Uterus (tissue), 4 donors: ENCODE results near the gene EFNA4. TPM values are rescaled to one million over a fixed set of nuclear protein-coding genes. Genes with fewer than 3 reads are reported as not detected.

Experiments
- DNase-seq, 2 donors: peaks; one replicate each; pipeline ENCODE4 v3.0.0-alpha.2; 2019 to 2020
- H3K27ac ChIP-seq, 2 donors: fragments of 200-600 bp; sonication (generic); 1 replicate in 1 of 2; 2 replicates in 1 of 2; pipeline ENCODE4 v1.5.1; 2016 to 2018
- H3K27me3 ChIP-seq, 2 donors: fragments of 200-600 bp; sonication (generic); one replicate each; pipeline ENCODE4 v1.5.1; 2018 to 2019; ENCODE audit warnings: control low read depth in 1 of 2
- H3K36me3 ChIP-seq, 2 donors: fragments of 200-600 bp; sonication (generic); one replicate each; pipeline ENCODE4 v1.5.1; 2019; ENCODE audit warnings: control low read depth in 1 of 2
- H3K4me1 ChIP-seq, 2 donors: fragments of 200-600 bp; sonication (generic); one replicate each; pipeline ENCODE4 v1.5.1; 2018 to 2019; ENCODE audit warnings: control low read depth in 1 of 2
- H3K4me3 ChIP-seq, 2 donors: fragments of 200-600 bp; sonication (generic); 1 replicate in 1 of 2; 2 replicates in 1 of 2; pipeline ENCODE4 v1.5.1; 2018 to 2019; ENCODE audit warnings: mild to moderate bottlenecking in 1 of 2
- H3K9me3 ChIP-seq, 2 donors: fragments of 200-600 bp; sonication (generic); one replicate each; pipeline ENCODE4 v1.5.1; 2019; ENCODE audit warnings: control low read depth in 1 of 2
- CTCF ChIP-seq, 4 experiments: fragments of 200-600 bp in 2 of 4; fragments of 450-650 bp in 2 of 4; sonication (generic) in 2 of 4; IDR thresholded peaks; one replicate each; pipeline ENCODE4 v1.5.1; 2016 to 2019; ENCODE audit warnings: antibody characterized with exemption in 4 of 4, mild to moderate bottlenecking in 2 of 4, moderate library complexity in 1 of 4
- POLR2A ChIP-seq, 2 donors: fragments of 450-650 bp; IDR thresholded peaks; one replicate each; pipeline ENCODE4 v1.6.1; 2016; ENCODE audit warnings: antibody characterized with exemption in 2 of 2, mild to moderate bottlenecking in 1 of 2, moderate library complexity in 1 of 2
- intact Hi-C: fragments of 100-400 bp; cut with DNase I; formaldehyde crosslinking; loops from one replicate; pipeline ENCODE4 v1.15.1; 2023; ENCODE audit warnings: low total_unique reads
- total RNA-seq, 4 donors: library from RNA; depleted of rRNA in 3 of 4; stranded (reverse); fragments of >200 nt in 3 of 4; gene quantifications; one replicate each; pipeline versions ENCODE4 v1.1.0 to v1.2.4, GENCODE V29; 2014 to 2023
- donor health status: DM: yes; HTN: yes; CAD: no.

EFNA4 gene
- total RNA-seq, 4 donors from 2014 or later: 8.0 to 8.4 TPM; not detected in 2

GRCh38 chr1:155092131-155092530 lies 28.6 kb downstream of the EFNA4 start:
- intact Hi-C loops: loop anchor here (2.0 kb wide), 1 partner anchor 79 kb away; no protein-coding TSS in a partner anchor
- H3K27ac ChIP-seq: no peak overlapping the region
- no peak for DNase-seq

GRCh38 chr1:155092641-155093040 lies 29.1 kb downstream of the EFNA4 start:
- H3K4me1 ChIP-seq: peaks cover 4 to 5% of the 10 kb centered on the region in 2 donors
- no peak for TF ChIP-seq POLR2A (IDR thresholded peaks at IDR 0.05)
- no peak for TF ChIP-seq CTCF (IDR thresholded peaks at IDR 0.05)
- no peak for DNase-seq
- no peaks in the 10 kb centered on the region for H3K27me3 ChIP-seq
- no peak overlapping the region for H3K27ac ChIP-seq
- H3K36me3 ChIP-seq: no peaks in the 10 kb centered on the region
- no peaks in the 10 kb centered on the region for H3K9me3 ChIP-seq
- intact Hi-C loops: loop anchor here (2.0 kb wide), 1 partner anchor 78 kb away; no protein-coding TSS in a partner anchor
- no peak overlapping the region for H3K4me3 ChIP-seq

More at GRCh38 chr1:155092131-155092530, 28.6 kb downstream of the EFNA4 start:
- no peaks in the 10 kb centered on the region for H3K27me3 ChIP-seq
- peaks cover 4 to 5% of the 10 kb centered on the region in 2 donors for H3K4me1 ChIP-seq
- H3K36me3 ChIP-seq: no peaks in the 10 kb centered on the region
- H3K4me3 ChIP-seq: no peak overlapping the region
- no peak for TF ChIP-seq CTCF (IDR thresholded peaks at IDR 0.05)
- TF ChIP-seq POLR2A (IDR thresholded peaks at IDR 0.05): no peak
- H3K9me3 ChIP-seq: no peaks in the 10 kb centered on the region

GRCh38 chr1:155093911-155094621 lies 30.5 kb downstream of the EFNA4 start:
- Histone ChIP-seq H3K27ac (peak overlapping the region; percentile 64 to 76), H3K27me3 (no peaks in the 10 kb centered on the region), H3K4me3 (no peak overlapping the region), H3K9me3 (no peaks in the 10 kb centered on the region), H3K4me1 (peaks cover 4 to 5% of the 10 kb centered on the region in 2 donors), H3K36me3 (no peaks in the 10 kb centered on the region)
- TF ChIP-seq CTCF (IDR thresholded peaks at IDR 0.05) (peak in 3 of 4 experiments; percentile 52 to 55 (median 55)), POLR2A (IDR thresholded peaks at IDR 0.05) (no peak)
- intact Hi-C loops: loop anchor here (2.0 kb wide), 1 partner anchor 77 kb away; no protein-coding TSS in a partner anchor
- peak; percentile 54 to 72 for DNase-seq

- no peak for TF ChIP-seq POLR2A (IDR thresholded peaks at IDR 0.05)
- no peak for TF ChIP-seq CTCF (IDR thresholded peaks at IDR 0.05)
- no peak for DNase-seq
- H3K36me3 ChIP-seq: no peaks in the 10 kb centered on the region
- H3K27ac ChIP-seq: peak overlapping the region; percentile 64 to 76
- no peaks in the 10 kb centered on the region for H3K9me3 ChIP-seq
- H3K27me3 ChIP-seq: no peaks in the 10 kb centered on the region
- no peak overlapping the region for H3K4me3 ChIP-seq
- intact Hi-C loops: no loop called here
- H3K4me1 ChIP-seq: peaks cover 4 to 5% of the 10 kb centered on the region in 2 donors
These were observed 31.0 kb downstream of the EFNA4 start for GRCh38 chr1:155094622-155094948.

GRCh38 chr1:155099331-155099730 lies 35.8 kb downstream of the EFNA4 start:
- Histone ChIP-seq H3K27ac (no peak overlapping the region), H3K9me3 (no peaks in the 10 kb centered on the region), H3K36me3 (no peaks in the 10 kb centered on the region), H3K27me3 (no peaks in the 10 kb centered on the region), H3K4me3 (no peak overlapping the region), H3K4me1 (peaks cover under 1 to 5% of the 10 kb centered on the region in 2 donors)
- intact Hi-C loops: no loop called here
- no peak for DNase-seq
- TF ChIP-seq CTCF (IDR thresholded peaks at IDR 0.05): no peak
- TF ChIP-seq POLR2A (IDR thresholded peaks at IDR 0.05): no peak
